Cerebellar cortex (tissue), 1 donor: ENCODE data around the gene LSM12.
"Not testable (repeated sequence)": the region's sequence is repeated elsewhere in the genome, so short reads cannot be mapped to it uniquely, and the experiment has no call there.

Experiments
- DNase-seq: peaks from one replicate; pipeline ENCODE4 v3.0.0-alpha.2; 2015; ENCODE audit warnings: low spot score

LSM12 gene

DNA sequence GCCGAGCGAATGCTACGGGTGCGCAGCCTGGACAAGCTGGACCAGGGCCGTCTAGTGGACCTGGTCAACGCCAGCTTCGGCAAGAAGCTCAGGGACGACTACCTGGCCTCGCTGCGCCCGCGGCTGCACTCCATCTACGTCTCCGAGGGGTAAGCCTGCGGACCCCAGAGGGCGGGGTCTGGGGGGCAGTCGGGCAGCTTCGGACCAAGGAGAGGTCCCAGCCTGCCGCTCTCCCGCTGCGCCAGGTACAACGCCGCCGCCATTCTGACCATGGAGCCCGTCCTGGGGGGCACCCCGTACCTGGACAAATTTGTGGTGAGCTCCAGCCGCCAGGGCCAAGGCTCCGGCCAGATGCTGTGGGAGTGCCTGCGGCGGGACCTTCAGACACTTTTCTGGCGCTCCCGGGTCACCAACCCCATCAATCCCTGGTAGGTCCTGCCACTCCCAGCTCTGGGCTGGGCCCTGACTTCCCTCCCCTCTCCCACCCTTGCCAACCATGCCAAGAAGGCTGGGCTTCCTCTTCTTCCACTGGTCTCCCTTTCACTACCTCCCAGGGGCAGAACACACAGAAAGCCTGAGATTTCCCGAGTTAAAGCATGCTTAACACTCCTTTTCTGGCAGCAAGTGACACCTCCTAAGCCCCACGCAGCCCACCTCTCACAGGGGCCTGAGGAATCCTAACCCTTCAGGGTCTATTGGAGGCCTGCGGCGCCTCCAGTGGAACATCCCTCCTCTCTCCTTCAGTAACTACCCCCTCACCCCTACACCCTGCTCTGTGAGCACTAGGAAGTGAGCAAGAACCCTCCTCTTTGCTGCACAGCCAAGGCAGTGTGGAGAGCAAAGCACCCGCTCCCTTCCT, 58.9 kb downstream of the LSM12 start:
- no peak for DNase-seq

DNA sequence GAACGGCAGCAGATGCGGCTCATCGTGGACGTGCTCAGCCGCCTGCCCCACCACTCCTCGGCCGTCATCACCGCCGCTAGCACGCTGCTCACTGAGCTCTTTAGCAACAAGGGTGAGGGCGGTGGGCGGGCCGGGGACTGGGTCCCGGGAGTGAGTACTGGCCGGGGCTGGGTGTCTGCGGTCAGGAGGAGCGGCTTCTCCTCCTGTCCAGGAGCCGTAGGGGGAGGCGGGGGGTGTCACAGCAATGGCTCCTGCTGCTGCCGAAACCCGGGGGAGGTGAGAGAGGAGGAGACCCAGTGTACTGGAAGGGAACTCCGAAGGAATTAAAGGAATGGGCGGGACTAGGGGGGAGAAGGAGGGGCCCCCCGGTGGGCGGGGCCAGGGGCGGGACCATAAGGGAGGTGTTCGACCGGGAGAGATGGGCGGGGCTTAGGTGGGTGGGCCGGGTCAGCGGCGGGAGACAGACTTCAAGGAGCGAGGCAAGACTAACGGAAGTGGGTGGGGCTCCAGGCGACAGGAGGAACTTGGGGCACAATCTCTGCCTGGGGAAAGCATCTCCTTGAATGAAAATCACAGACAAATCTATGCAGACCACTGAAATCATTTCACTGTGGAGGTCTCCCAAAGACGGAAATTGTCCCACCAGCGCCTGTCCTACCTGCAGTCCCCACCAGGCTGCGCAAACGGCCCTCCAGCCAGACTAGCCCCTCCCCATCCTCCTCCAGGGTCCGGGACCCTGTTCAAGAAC, 59.7 kb downstream of the LSM12 start:
- peak; percentile 90 for DNase-seq

DNA sequence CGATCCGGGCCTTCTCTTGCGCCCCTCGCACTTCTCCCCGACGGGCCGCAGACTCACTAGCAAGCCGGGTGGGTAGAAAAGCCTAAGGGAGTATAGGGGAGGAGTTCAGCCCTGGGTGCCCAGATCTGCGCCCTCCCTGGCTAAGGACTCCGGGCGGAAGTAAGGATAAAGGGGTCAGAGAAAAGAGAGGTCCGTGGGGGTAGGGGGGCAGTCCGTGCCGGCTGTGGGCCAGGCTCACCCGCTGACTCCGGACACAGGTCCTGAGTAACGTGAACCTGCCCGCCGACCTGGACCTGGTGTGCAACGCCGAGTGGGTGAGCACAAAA, 60.2 kb downstream of the LSM12 start:
- no peak for DNase-seq

DNA sequence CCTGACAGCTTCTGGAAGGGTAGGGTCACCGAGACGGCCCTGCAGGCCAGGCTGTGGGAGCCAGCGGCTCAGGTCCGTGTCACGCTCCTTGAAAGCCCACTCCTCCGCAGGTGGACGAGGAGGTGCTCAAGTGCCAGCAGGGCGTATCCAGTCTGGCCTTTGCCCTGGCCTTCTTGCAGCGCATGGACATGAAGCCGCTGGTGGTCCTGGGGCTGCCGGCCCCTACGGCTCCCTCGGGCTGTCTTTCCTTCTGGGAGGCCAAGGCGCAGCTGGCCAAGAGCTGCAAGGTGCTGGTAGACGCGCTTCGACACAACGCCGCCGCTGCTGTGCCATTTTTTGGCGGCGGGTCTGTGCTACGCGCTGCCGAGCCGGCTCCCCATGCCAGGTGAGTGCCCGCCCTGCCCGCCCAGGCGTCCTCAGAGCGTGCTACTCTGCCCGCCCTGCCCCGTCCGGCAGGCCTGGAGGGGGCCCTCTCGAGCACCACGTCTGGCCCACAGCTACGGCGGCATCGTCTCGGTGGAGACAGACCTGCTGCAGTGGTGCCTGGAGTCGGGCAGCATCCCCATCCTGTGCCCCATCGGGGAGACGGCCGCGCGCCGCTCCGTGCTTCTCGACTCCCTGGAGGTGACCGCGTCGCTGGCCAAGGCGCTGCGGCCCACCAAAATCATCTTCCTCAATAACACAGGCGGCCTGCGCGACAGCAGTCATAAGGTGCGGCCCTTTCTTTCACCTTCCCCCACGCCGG, 60.8 kb downstream of the LSM12 start:
- DNase-seq, result no peak

DNA sequence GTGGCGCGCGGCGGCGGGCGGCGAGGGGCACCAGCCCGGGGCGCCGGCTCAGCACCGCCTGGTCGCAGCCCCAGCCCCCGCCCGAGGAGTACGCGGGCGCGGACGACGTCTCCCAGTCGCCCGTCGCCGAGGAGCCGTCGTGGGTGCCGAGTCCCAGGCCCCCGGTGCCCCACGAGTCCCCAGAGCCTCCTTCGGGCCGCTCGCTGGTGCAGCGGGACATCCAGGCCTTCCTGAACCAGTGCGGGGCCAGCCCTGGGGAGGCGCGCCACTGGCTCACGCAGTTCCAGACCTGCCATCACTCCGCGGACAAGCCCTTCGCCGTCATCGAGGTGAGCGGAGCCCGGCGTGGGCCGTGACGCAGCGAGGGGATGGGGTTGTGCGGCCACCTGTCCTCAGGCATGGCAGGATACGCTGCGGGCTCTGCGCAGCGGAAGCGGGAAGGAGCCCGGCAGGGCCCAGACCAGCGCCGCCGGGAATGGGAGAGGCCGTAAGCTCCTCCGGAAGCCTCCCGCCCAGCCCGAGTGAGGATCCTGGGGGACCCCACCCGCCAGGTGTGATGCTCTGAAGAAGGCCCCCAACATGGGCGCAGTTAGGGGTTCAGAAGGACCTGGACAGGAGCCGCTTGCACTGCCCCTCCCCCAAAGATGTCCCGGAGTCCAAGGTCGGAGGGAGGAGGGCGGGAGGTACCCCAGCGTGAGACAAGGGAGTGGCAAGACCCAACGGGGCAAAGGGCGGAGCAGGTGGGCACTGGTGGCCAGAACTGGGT, 61.5 kb downstream of the LSM12 start:
- no peak for DNase-seq

DNA sequence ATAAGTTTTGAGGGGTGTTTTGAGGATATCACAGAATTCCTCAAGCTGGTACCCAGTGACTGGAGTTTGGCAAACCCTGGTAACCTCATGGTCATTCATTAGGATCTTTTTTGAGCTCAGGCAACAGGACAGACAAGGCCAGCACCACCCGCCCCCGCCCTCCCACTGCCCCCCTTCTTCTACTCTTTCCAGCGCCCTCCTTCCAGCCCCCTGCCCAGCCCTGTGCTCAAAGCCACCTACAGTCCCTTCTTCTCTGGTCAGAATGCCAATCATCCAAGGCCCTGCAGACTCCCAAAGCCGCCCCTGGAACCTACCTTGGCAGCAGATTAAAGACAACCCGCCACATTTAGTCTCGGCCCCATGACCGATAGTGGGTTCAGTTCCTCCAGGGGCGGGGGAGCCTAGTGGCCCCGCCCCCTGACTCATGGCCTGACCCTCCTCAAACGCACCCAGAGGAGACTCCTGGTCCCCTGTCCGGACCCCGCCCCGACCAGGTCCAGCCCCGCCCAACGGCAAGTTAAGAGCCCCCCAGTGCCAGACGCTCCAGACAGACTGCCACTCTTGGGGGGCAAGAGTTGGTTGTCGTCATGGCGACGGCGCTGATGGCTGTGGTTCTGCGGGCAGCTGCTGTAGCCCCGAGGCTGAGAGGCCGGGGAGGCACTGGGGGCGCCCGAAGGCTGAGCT, 62.3 kb downstream of the LSM12 start, which contains the start of gene NAGS:
Gene NAGS (plus strand): TSS at position 546 of the 684 bp plus-strand sequence. CDS start 42 bp downstream, at position 588.
- no peak for DNase-seq

DNA sequence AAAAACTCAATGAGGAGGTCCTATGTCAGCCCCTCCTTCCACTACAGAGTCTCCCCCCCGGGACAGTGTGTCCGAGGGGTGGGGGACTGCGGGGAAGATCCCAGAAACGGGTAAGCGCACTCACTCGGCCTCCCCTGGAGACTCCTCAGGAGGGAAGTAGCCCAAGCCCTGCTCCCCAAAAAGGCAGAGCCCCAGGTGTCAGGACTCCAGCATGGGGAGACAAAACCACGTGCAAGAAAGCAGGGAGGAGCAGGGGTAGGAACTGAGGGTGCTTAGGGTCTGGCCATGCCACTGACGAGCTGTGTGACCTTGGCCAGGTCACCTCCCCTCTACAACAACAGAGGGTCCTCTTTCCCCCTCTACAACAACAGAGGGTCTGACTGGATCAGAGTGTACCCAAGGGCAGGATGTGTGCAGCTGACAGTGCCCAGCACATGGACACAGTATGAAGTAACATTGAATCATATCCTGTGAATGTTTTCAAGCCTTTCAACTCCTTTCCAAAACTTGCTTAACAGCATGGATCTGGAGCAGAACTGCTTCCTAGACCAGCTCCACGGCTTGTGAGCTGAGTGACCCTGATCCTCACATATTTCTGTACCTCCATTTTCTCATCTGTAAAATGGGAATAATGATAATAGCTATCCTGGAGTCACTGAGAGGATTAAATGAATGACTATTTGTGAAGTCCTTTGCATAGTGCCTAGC, 64.2 kb downstream of the LSM12 start:
- no peak for DNase-seq

DNA sequence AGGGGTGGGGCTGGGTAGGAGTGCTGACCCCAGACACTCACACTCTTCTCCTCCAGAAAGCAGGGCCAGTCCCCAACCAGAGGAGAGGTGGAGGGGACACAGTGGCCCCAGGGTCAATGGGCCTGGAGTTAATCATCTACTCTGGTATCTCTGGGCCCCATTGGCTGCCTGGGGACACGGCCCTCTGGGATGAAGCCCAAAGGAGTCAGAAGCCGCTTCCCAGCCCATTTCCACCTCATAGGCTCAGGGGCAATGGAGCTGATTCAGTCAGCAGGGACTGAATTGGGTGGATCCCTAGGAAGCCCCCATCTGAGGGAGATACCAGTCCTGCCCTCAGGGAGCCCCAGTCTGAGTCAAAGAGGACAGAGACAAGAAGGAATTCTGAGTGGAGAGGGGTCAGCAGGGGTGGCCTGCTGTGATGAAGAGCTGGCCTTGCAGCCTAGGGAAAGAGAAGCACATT, 65.0 kb downstream of the LSM12 start:
- no peak for DNase-seq

DNA sequence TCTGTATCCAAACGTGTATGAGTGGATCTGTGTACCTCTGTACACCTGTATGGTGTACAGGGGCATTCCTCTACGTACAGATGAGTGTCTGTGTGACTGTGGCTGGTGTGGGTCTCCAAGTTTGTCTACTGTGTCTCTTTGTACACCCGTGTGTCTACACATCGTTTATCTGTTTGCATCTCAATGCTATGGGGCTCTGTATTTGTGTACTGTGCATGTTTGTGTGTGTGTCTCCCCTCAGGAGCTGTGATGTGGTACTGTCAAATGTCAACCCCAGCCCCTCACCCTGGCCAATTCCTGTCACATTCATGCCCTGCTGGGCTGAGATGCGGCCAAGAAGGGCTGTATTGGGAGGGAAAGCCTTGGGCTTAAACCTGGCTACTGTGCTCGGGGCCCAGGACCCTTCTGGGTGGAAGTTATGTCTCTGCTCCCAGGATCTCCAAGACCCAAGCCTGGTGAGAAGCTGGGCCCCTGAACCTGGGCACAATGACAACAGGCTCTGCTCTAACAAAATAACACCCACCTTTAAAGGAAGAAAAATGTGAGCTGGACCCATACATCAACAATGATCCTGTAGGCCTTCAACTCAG, 65.5 kb downstream of the LSM12 start:
- DNase-seq, result no peak

DNA sequence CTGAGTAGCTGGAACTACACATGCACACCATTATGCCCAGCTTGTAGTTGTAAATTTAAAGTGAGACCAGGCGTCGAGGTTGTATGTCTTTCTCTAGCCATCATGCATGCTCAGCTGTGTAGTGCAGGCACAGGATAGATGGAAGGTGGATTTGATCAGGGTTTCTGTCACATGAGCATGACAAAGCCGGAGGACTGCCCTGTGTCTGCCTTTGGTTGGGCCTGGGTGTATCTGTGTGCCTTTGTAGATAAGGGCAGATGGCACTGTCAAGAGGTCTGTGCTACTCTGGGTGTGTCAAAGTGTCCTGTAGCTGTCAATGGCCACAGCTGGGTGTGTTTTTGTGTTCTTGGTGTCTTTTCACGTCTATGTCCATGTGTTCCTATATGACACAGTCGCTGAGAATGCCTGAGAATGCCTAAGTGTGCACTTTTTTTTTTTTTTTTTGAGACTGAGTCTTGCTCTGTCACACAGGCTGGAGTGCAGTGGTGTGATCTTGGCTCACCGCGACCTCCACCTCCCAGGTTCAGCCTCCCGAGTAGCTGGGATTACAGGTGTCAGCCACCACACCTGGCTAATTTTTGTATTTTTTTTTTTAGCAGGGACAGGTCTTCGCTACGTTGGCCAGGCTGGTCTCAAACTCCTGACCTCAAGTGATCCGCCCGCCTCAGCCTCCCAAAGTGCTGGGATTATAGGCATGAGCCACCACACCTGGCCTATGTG, 66.2 kb downstream of the LSM12 start:
- DNase-seq, result no peak

DNA sequence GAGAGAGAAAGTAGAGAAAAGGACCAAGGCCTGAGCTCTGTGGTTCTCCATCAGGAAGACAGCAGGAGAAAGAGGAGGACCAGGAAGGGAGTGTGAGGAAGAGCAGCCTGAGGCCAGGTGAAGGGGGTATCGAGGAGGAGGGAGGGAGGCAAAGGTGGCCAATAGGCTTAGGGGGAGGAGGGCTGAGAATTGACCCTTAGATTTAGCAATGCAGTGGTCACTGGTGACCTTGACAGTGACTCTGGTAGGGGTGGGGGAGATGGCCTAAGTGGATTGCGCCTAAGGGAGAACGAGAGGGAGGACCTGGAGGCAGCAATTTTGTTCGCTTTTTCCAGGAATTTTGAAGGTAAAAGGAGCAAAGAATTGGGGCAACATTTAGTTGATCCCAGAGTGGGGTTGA, 67.4 kb downstream of the LSM12 start:
- no peak for DNase-seq

DNA sequence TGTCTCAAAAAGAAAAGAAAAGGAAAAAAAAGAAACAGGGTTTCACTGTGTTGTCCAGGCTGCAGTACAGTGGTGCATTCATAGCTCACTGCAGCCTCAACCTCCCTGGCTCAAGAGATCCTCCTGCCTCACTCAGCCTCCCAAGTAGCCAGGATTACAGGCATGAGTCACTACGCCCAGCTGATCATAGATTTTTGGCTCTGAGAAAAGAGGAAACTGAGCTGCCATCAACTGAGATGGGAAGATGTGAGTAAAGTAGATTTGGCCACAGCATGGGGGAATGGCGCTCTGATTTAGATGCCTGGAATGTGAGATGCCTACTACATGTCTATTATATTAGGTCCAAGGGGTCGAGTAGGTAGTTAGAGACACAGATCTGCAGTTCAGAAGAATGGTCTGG, 67.9 kb downstream of the LSM12 start:
- no peak for DNase-seq

DNA sequence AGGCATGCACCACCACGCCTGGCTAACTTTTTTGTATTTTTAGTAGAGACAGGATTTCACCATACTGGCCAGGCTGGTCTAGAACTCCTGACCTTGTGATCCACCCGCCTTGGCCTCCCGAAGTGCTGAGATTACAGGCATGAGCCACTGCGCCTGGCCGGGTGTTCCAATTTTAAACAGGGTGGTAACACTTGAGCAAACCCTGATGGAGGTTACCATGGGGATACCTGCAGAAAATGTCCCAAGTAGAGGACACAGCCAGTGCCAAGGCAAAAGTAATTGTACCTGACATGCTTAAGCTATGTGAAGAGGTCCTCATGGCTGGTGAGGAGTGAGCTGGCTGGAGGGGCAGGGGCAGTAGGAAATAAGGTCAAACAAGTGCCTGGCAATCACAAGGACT, 69.3 kb downstream of the LSM12 start:
- not testable (repeated sequence) for DNase-seq

DNA sequence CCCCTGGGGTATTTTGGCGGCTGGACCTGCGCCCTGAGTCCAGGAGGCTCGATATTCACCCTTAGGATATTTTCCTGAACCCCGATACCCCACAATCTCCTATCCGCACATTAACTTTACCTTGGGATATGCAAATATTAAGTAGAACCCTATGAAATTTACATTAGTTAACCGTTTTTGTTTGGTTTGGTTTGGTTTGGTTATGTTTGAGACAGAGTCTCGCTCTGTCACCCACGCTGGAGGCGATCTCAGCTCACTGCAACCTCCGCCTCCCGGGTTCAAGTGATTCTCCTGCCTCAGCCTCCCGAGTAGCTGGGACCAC, 71.4 kb downstream of the LSM12 start:
- DNase-seq, result no peak

DNA sequence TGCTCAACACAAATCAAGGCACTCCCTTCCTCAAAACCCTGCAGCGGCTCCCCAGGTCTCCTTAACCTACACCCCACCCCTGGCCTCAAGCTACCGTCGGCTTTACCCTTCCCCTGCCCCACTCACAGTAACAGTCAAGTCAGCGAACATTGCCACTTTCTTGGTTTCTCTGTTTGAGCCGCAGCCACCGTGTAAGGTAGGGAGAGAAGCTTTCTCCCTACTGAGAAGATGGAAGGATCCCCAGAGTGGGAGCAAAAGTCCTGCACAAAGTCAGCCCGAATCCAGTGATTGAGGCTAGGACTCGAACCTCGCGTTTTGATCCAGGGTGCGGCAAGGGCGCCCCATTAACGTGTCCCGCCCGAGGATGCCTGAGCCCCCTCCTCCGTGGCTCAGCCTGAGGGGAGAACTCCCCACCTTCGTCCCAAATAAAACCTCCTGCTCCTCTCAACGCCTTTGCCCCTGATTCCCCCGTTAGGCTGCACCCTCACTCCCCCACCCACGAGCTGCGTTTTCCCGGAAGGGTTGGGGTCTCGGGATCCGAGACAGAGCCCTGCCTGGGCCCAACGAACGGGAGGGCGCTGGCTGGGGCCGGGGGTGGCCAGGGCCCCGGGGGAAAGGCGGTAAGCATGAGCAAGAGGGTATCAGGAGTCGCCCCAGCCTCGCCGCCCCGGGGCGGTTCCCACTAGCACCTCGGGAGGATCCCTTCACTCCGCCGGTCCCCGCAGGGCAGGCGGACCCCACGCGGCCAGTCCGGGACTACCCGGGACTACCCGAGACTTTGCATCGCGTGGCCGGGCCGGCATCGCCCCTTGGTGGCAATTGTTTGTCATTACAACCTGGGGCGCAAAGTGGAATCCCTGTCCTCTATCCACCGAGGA, 72.0 kb downstream of the LSM12 start:
- DNase-seq, result peak; percentile 39

DNA sequence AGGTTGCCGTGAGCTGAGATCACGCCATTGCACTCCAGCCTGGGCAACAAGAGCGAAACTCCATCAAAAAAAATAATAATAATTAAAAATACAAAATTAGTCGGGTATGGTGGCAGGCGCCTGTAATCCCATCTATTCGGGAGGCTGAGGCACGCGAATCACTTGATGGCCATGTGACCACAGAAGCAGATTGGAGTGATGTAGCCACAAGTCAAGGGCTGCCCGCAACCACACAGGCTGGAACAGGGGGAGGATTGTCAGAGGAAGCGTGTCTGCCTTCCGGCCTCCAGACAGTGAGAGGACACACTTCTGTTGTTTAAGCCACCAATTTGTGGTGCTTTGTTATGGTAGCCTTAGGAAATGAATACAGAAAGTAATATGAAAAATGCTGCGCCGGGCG, 73.8 kb downstream of the LSM12 start:
- no peak for DNase-seq

DNA sequence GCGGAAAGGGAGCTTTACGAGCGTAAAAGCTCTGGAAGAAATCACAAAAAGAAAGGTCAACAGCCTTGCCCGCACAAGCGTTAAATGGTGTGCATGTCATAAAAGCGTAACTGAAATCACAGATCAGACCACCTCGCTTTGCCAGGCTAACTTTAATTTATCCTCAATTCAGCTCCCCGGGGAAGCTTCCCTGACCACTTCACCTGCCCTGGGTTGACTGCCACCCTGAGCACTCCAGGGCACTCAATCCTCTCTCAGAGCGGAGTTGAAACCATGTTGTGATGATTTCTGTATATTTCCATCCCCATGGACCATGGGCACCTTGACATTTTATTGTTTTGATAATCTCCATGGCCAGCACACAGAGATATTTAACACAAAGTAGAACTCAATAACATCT, 78.2 kb downstream of the LSM12 start:
- no peak for DNase-seq

DNA sequence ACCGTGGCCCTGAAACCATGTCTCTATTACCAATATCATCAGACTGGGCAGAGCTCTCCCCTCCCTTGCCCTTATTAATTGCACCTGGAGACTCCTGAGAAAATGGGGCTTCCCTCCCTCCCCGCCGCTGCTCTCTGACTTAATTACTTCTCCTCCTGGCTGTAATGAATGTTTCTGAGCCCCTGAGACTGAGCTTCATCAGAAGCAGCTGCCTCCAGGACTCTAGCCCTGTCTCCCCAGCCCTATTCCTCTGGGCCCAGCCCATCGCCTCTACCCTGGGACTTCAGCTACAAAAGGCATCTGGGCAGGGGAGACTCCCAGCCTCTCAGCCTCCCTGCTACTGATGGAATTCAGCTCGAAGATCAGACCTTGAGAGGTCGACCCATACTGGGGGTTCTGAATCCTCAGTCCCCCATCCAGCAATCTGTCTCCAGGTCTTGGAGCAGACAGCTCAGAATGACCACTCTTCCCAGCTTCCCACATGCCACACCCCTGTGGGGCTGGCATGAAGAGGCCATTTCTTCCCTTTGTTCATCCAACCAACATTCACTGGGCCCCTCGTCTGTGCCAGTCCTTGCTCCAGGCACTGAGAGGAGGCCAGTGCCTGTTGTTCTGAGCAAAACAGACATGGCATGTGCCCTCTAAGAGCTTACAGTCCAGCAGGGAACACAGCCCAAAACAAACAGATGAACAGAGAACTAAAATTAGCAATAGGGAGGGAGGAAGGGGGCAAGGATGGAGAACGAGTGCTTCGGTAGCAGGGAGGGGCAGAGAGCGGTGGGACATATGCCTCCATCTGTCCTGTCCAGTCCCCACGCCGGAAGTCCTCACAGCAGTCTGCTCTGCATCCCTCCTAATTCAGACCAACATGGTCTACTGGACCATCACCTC, 79.1 kb downstream of the LSM12 start:
- DNase-seq, result no peak
